ENCODE data around the gene RNF7.
"Not testable (repeated sequence)": the region's sequence is repeated elsewhere in the genome, so short reads cannot be mapped to it uniquely, and the experiment has no call there.

RNF7 gene

GRCh38 chr3:141783632-141784031, 45.5 kb downstream of the RNF7 start:
- DNase-seq: no peak

DNA sequence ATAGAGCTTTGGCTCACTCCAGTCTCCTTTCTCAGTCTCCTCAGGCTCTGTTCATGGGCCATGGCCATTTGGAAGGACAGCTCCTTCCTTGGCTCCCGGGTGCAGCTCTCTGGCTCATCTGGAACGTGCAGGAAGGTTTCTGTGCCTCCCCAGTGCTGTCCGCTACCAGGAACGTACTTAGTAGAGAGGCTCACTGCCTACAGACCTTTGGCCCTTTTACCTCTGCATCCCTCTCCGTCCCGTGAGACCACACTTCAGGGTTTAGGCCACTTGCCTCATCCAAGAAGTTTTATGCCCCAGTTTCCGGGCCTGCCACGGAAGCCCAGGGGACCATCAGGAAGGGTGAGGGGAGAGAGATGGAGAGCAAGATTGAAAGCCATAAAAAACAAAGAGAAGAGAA, 46.0 kb downstream of the RNF7 start:
- DNase-seq: no peak

GRCh38 chr3:141784531-141784930, 46.4 kb downstream of the RNF7 start:
- DNase-seq: no peak

- no peak for DNase-seq
These were observed 50.1 kb downstream of the RNF7 start for GRCh38 chr3:141788149-141788548.

DNA sequence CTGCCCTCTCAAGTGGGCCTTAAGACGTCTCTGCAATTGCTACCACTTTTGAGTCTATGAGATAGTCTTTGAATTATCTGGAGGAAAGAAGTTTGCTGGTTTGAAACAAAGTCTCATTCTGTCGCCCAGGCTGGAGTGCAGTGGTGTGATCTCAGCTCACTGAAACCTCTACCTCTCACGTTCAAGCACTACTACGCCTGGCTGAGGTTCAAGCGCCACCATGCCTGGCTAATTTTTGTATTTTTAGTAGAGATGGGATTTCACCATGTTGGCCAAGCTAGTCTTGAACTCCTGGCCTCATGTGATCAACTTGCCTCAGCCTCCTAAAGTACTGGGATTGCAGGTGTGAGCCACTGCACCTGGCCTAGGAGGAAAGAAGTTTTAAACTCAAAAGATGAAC, 50.7 kb downstream of the RNF7 start:
- not testable (repeated sequence) for DNase-seq

DNA sequence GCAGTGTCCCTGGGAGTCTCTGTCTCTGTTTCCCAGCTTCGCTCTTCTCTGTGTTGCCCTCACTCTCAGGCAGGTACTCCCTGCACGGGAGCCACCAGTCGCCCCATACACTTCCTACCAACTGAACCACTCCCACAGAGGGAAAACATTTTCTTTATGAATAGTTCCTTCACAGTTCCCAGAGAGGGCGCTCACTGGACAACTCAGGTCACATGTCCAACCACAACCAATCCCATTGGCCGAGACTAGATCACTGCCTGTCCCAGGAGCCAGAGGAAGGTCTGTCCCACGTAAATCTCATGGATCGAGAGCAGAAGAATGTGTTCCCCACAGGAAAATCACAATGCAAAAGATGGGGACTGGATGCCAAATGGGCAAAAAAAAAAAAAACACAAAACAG, 51.2 kb downstream of the RNF7 start:
- no peak for DNase-seq

DNA sequence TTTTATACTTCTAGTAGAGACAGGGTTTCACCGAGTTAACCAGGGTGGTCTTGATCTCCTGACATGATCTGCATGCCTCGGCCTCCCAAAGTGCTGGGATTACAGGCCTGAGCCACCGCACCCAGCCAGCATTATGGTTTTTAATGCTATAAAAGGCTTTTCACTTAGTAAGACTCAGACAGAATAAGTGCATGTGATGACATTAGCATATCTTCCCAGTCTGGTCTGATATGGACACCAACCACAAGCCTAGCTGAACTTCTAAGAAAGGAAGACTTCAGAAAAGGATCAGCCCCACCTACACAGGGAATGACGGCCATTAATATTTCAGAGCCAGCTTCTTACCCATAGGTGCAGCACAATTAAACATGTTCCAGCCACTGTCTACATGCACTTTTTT, 52.1 kb downstream of the RNF7 start:
- no peak for DNase-seq

DNA sequence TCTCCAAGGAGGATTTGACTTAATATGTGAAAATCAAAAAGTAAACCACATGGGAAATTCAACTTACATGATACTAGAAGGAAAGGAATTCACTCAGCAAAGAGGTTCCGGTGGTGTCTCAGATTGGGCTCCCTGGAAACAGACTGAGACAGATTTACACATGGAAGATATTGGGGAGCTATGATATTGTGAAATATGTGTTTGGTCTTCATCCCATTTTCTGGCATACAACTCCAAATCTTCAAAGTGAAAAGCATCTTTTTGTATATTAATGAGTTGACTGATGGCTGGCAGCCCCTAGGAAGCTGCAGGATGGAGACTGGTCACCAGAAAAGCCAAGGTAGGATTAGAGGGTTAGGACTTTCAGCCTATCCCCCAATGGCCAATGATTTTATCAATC, 54.4 kb downstream of the RNF7 start:
- DNase-seq: no peak

- DNase-seq: no peak
These were observed 55.6 kb downstream of the RNF7 start for GRCh38 chr3:141793476-141794260.

GRCh38 chr3:141795276-141795675, 57.2 kb downstream of the RNF7 start:
- DNase-seq: peak; percentile 16

- DNase-seq: no peak
These were observed 57.6 kb downstream of the RNF7 start for GRCh38 chr3:141795741-141796080.

DNA sequence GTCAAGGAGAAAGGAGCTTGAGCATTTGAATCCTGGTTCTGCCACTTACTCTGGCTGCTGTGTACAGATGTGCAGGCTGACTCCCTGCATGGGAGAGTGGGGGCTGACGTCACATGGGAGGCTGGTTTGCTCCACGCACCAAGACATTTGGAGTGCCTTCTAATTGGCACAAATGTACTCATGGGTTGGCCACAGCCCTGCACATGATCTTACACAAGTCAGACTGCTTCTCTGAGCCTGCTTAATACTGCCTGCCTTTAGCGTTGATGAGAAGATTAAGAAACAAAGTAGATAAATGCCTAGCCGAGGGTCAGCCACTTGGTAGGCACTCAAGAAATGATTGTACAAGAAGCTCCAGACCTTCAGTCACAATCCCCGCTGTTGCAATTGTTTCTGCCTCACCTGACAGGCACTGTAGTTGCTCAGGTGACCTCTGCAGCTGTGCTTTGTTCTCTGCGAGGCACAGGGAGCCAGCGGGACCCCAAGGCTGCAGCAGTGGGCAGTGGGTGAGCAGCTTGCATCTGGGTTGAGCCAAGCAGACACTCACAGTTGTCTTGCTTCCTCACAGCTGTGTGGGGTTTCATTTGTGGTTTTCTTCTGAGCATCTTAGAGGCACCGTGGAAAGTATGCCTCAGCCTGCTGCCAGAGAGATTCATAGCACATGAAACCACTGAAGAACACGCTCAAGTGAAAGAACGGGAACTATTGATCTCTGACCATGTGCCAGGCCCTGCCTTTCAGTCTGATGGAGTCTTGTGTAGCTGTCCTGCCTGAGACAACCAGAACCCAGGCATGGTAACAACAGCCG, 58.2 kb downstream of the RNF7 start:
- peak; percentile 74 for DNase-seq
